Omental fat pad (tissue), 4 donors: ENCODE measurements around the gene SEC14L5. TPM values are rescaled to one million over a fixed set of nuclear protein-coding genes. Genes with fewer than 3 reads are reported as not detected.
"Not testable (repeated sequence)": the region's sequence is repeated elsewhere in the genome, so short reads cannot be mapped to it uniquely, and the experiment has no call there.

Experiments
- ATAC-seq: fragments of 150-250 bp; one replicate; pipeline ENCODE4 v1.9.1; 2016; ENCODE audit warnings: mild to moderate bottlenecking, moderate library complexity; ENCODE audit not compliant: low FRiP score
- DNase-seq: peaks from one replicate; pipeline ENCODE4 v3.0.0-alpha.2; 2019; ENCODE audit warnings: low spot score
- CTCF ChIP-seq, 3 donors: fragments of 450-650 bp; IDR thresholded peaks; one replicate each; pipeline ENCODE4 v1.5.1; 2016 to 2017; ENCODE audit warnings: antibody characterized with exemption in 3 of 3, mild to moderate bottlenecking in 3 of 3, moderate library complexity in 2 of 3
- total RNA-seq, 4 donors: library from RNA; depleted of rRNA; stranded (reverse); fragments of >200 nt; gene quantifications; one replicate each; pipeline ENCODE4 v1.1.0, GENCODE V29; 2016

The SEC14L5 gene
- total RNA-seq, 4 donors from 2014 or later = 0.12 to 1.3 (median 0.45) TPM

GRCh38 chr16:5044011-5044540 is 85.9 kb downstream of the SEC14L5 start:
- no peak for DNase-seq
- ATAC-seq = no peak
- no peak for TF ChIP-seq CTCF (IDR thresholded peaks at IDR 0.05)

GRCh38 chr16:5044581-5044980 is 86.5 kb downstream of the SEC14L5 start:
- DNase-seq, ATAC-seq: not testable (repeated sequence)

- no peak for ATAC-seq
- no peak for DNase-seq
Observed at GRCh38 chr16:5045499-5046115, 87.5 kb downstream of the SEC14L5 start.

GRCh38 chr16:5046914-5047313 is 88.8 kb downstream of the SEC14L5 start:
- ATAC-seq (no peak), DNase-seq (no peak)
- TF ChIP-seq CTCF (IDR thresholded peaks at IDR 0.05) = no peak

More at GRCh38 chr16:5045499-5046115, 87.5 kb downstream of the SEC14L5 start:
- TF ChIP-seq CTCF (IDR thresholded peaks at IDR 0.05) = no peak

- no peak for DNase-seq
- no peak for TF ChIP-seq CTCF (IDR thresholded peaks at IDR 0.05)
Observed at GRCh38 chr16:5054876-5055865, 97.0 kb downstream of the SEC14L5 start.

GRCh38 chr16:5056352-5056751 is 98.2 kb downstream of the SEC14L5 start:
- ATAC-seq (no peak), DNase-seq (no peak)
- TF ChIP-seq CTCF (IDR thresholded peaks at IDR 0.05) = no peak

More at GRCh38 chr16:5054876-5055865, 97.0 kb downstream of the SEC14L5 start:
- ATAC-seq = no peak

GRCh38 chr16:5058476-5058875 is 100.3 kb downstream of the SEC14L5 start:
- TF ChIP-seq CTCF (IDR thresholded peaks at IDR 0.05) = no peak
- ATAC-seq = no peak

More at GRCh38 chr16:5058476-5058875, 100.3 kb downstream of the SEC14L5 start:
- no peak for DNase-seq
